Fibroblast of lung (primary cell): ENCODE measurements around the gene C9. TPM values are rescaled to one million over a fixed set of nuclear protein-coding genes. Genes with fewer than 3 reads are reported as not detected.

Experiments used
- DNase-seq, 2 donors: peaks; one replicate each; pipeline versions ENCODE4 v3.0.0 to v3.0.0-alpha.2; 2010; ENCODE audit warnings: low read depth in 2 of 2
- H2AFZ ChIP-seq: 2 replicates; pipeline ENCODE4 v1.5.1; 2012; ENCODE audit warnings: low read length, control low read depth, inconsistent platforms
- H3K27ac ChIP-seq: 2 replicates; pipeline ENCODE4 v1.5.1; 2011; ENCODE audit warnings: low read length, control low read depth; ENCODE audit not compliant: insufficient read depth
- H3K27me3 ChIP-seq: 2 replicates; pipeline ENCODE4 v1.5.1; 2011; ENCODE audit warnings: mild to moderate bottlenecking, low read length; ENCODE audit not compliant: control insufficient read depth, insufficient read depth
- H3K36me3 ChIP-seq: 2 replicates; pipeline ENCODE4 v1.5.1; 2011; ENCODE audit warnings: low read length; ENCODE audit not compliant: control insufficient read depth, insufficient read depth
- H3K4me1 ChIP-seq: 2 replicates; pipeline ENCODE4 v1.5.1; 2011; ENCODE audit warnings: low read length; ENCODE audit not compliant: control insufficient read depth, insufficient read depth; ENCODE audit errors: extremely low read depth
- H3K4me2 ChIP-seq: 2 replicates; pipeline ENCODE4 v1.5.1; 2011; ENCODE audit warnings: low read length, control low read depth; ENCODE audit not compliant: insufficient read depth; ENCODE audit errors: extremely low read depth
- H3K4me3 ChIP-seq, 4 experiments: fragments of 200-600 bp in 1 of 4; sonication (generic) in 1 of 4; replicated peaks in 1 of 4; 2 replicates each; pipeline ENCODE4 v1.5.1; 2011 to 2016; ENCODE audit warnings: low read length in 4 of 4, low read depth in 3 of 4, mild to moderate bottlenecking in 3 of 4, control low read depth in 2 of 4, inconsistent platforms in 1 of 4, mixed read lengths in 1 of 4; ENCODE audit not compliant: insufficient read depth in 1 of 4; ENCODE audit errors: control extremely low read depth in 1 of 4
- H3K79me2 ChIP-seq: 2 replicates; pipeline ENCODE4 v1.5.1; 2012; ENCODE audit warnings: mild to moderate bottlenecking, low read length, inconsistent platforms; ENCODE audit not compliant: control insufficient read depth, insufficient read depth
- H3K9ac ChIP-seq: 2 replicates; pipeline ENCODE4 v1.5.1; 2011; ENCODE audit warnings: mild to moderate bottlenecking, low read length, control low read depth; ENCODE audit not compliant: insufficient read depth
- H3K9me3 ChIP-seq: 2 replicates; pipeline ENCODE4 v1.5.1; 2012; ENCODE audit warnings: low read depth, low read length; ENCODE audit not compliant: control insufficient read depth, insufficient read depth
- H4K20me1 ChIP-seq: 2 replicates; pipeline ENCODE4 v1.5.1; 2011; ENCODE audit warnings: low read length; ENCODE audit not compliant: control insufficient read depth, insufficient read depth; ENCODE audit errors: extremely low read depth
- EZH2 ChIP-seq: IDR thresholded peaks from 2 replicates; pipeline ENCODE4 v1.5.1; 2012; ENCODE audit warnings: low read length, control low read depth, mild to moderate bottlenecking; ENCODE audit errors: missing control alignments
- polyA minus RNA-seq: library from RNA; depleted of rRNA, polyadenylated mRNA; stranded (reverse); fragments of >200 nt; gene quantifications from 2 replicates; pipeline ENCODE4 v1.2.3, GENCODE V29; 2011; ENCODE audit warnings: low replicate concordance
- polyA plus RNA-seq, 2 donors: library from polyadenylated mRNA; depleted of rRNA in 1 of 2; stranded (reverse) in 1 of 2; unstranded in 1 of 2; fragments of >200 nt; gene quantifications; 2 replicates each; pipeline ENCODE4 v1.2.1, GENCODE V29; 2011 to 2012; ENCODE audit warnings: missing spikeins in 1 of 2
- total RNA-seq: library from RNA; depleted of rRNA; stranded (reverse); fragments of >200 nt; gene quantifications from 2 replicates; pipeline ENCODE4 v1.2.1, GENCODE V29; 2014
- TF ChIP-seq, protein P1 (sequence below), 2 donors: IDR thresholded peaks in 1 of 2; conservative IDR thresholded peaks in 1 of 2; 1 replicate in 1 of 2; 2 replicates in 1 of 2; pipeline ENCODE4 v1.5.1; 2011 to 2012; ENCODE audit warnings: low read length in 2 of 2, control low read depth in 1 of 2, inconsistent platforms in 1 of 2, low read depth in 1 of 2, mild to moderate bottlenecking in 1 of 2

C9 gene
- under 0.01 and 0.33 TPM in 2 replicates for total RNA-seq
- 0.06 TPM in 1 of 2 replicates, not detected in the other for polyA plus RNA-seq
- polyA plus RNA-seq (2012), result not detected in 2 replicates
- not detected in 2 replicates for polyA minus RNA-seq

DNA sequence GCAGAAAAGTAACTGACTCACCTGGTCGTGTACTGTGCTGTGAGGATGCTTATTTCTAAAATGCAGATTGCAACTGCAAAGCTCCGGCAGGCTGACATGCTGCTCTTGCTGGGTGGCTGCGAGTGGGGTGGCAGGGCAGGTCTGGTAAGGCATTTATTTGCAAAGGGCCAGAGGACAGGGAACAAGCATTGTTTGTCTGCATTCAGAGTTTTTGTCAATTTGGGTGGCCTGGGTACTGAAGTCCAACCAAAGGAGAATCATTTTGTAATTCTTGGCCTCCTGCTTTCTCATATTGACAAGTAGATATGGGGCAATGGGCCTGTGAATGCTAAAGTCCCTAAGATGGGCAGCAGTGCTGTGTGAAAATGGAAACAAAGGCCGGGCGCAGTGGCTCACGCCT lies at the start of gene C9:
Gene C9 (minus strand): TSS at position 129 of the 400 bp plus-strand sequence. CDS start 31 bp downstream, at position 98.
- Histone ChIP-seq H3K27ac (no peak within 1 kb of the TSS), H3K4me3 (no peak within 1 kb of the TSS), H3K9ac (no peak within 1 kb of the TSS), H3K79me2 (no peaks in the 10 kb centered on the region), H3K27me3 (no peaks in the 10 kb centered on the region), H3K9me3 (no peaks in the 10 kb centered on the region), H2AFZ (no peak within 1 kb of the TSS), H4K20me1 (no peaks in the 10 kb centered on the region), H3K4me2 (no peak within 1 kb of the TSS), H3K36me3 (no peaks in the 10 kb centered on the region), H3K4me1 (no peaks in the 10 kb centered on the region)
- DNase-seq, result no peak
- TF ChIP-seq EZH2, result no peak
- TF ChIP-seq, protein P1, sequence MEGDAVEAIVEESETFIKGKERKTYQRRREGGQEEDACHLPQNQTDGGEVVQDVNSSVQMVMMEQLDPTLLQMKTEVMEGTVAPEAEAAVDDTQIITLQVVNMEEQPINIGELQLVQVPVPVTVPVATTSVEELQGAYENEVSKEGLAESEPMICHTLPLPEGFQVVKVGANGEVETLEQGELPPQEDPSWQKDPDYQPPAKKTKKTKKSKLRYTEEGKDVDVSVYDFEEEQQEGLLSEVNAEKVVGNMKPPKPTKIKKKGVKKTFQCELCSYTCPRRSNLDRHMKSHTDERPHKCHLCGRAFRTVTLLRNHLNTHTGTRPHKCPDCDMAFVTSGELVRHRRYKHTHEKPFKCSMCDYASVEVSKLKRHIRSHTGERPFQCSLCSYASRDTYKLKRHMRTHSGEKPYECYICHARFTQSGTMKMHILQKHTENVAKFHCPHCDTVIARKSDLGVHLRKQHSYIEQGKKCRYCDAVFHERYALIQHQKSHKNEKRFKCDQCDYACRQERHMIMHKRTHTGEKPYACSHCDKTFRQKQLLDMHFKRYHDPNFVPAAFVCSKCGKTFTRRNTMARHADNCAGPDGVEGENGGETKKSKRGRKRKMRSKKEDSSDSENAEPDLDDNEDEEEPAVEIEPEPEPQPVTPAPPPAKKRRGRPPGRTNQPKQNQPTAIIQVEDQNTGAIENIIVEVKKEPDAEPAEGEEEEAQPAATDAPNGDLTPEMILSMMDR (conservative IDR thresholded peaks at IDR 0.05 in 1 of 2, IDR thresholded peaks at IDR 0.05 in 1 of 2; ENCODE audit: low read depth in 1 of 2, low read length in 2 of 2), result no peak

DNA sequence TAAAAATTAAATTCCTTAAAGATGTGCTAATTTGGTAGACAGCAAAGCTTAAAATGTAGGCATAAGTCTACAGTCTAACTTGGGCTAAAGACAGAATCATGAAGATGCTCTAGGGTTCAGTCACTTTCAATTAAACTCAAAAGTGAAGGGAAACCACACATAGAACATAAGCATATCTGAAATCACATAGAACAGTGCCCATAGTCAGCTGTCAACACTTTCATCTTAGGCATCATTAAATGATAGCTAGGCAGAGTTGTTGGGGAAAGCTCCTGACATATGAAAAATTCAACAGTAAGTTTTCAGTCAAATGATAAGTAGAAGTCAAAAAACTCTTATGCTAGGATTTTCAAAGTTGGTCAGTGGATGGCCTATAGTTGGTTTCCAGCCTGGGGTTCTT lies 49.5 kb upstream of the C9 start:
- Histone ChIP-seq H3K4me1 (peaks cover 37% of the 10 kb centered on the region), H4K20me1 (peaks cover 11% of the 10 kb centered on the region), H3K27ac (no peak overlapping the region), H3K79me2 (peaks cover 95% of the 10 kb centered on the region), H2AFZ (no peak overlapping the region), H3K4me3 (no peak overlapping the region), H3K9me3 (no peaks in the 10 kb centered on the region), H3K4me2 (no peak overlapping the region), H3K27me3 (no peaks in the 10 kb centered on the region), H3K36me3 (peaks cover 7% of the 10 kb centered on the region), H3K9ac (no peak overlapping the region)
- DNase-seq, result no peak
- TF ChIP-seq, protein P1 (conservative IDR thresholded peaks at IDR 0.05 in 1 of 2, IDR thresholded peaks at IDR 0.05 in 1 of 2; ENCODE audit: low read depth in 1 of 2, low read length in 2 of 2), result no peak
- no peak for TF ChIP-seq EZH2

DNA sequence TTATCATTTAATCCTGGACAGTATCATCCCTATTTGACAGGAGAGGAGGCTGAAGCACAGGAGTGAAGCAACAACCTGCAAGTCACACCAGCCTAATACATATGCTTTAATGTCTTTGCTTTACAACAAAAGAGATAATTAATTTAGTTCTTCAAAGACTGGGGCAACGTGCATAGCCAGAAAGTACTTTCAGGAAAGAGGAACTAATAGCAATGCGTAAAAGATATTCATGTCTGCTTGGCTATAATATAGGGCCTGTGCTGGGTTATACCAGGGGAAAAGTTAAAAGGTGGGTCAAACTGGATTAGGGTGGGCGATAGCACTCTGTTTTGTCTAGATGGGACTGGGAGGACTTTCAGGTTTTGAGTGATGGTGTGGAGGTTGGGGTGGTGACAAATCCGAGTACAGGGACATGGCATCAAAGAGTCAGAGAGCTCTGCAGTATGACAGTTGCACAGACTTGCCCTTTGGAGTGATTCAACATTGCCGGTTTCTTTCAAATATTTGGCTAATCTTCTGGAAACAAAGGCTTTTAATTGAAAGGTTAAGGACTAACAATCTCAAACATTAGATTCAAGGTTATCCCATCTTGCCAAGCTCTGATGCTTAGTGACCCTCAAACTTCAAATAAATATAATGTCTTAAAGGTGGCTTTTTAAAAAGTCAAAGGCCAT lies 48.6 kb upstream of the C9 start:
- peaks cover 11% of the 10 kb centered on the region for H3K36me3 ChIP-seq
- H3K27ac ChIP-seq, result no peak overlapping the region
- H3K4me1 ChIP-seq, result peaks cover 36% of the 10 kb centered on the region
- peaks cover 95% of the 10 kb centered on the region for H3K79me2 ChIP-seq
- H3K9me3 ChIP-seq, result no peaks in the 10 kb centered on the region
- no peak overlapping the region for H3K4me3 ChIP-seq
- no peak overlapping the region for H3K9ac ChIP-seq
- H3K4me2 ChIP-seq, result no peak overlapping the region
- TF ChIP-seq, protein P1 (conservative IDR thresholded peaks at IDR 0.05 in 1 of 2, IDR thresholded peaks at IDR 0.05 in 1 of 2; ENCODE audit: low read depth in 1 of 2, low read length in 2 of 2), result no peak
- TF ChIP-seq EZH2, result no peak
- no peaks in the 10 kb centered on the region for H3K27me3 ChIP-seq
- no peak for DNase-seq
- H4K20me1 ChIP-seq, result peaks cover 11% of the 10 kb centered on the region
- no peak overlapping the region for H2AFZ ChIP-seq
